ENCODE data around the gene TPH1.

Gene TPH1

GRCh38 chr11:18080451-18080850 is 34.4 kb upstream of the TPH1 start:
- Mint-ChIP-seq H3K27ac (no peak overlapping the region), H3K4me1 (no peaks in the 10 kb centered on the region), H3K4me3 (no peak overlapping the region), H3K27me3 (ENCODE audit: low read depth) (no peaks in the 10 kb centered on the region), H3K36me3 (ENCODE audit: low read depth) (peaks cover 44% of the 10 kb centered on the region), H3K9me3 (no peaks in the 10 kb centered on the region)
- TF ChIP-seq, protein P1, sequence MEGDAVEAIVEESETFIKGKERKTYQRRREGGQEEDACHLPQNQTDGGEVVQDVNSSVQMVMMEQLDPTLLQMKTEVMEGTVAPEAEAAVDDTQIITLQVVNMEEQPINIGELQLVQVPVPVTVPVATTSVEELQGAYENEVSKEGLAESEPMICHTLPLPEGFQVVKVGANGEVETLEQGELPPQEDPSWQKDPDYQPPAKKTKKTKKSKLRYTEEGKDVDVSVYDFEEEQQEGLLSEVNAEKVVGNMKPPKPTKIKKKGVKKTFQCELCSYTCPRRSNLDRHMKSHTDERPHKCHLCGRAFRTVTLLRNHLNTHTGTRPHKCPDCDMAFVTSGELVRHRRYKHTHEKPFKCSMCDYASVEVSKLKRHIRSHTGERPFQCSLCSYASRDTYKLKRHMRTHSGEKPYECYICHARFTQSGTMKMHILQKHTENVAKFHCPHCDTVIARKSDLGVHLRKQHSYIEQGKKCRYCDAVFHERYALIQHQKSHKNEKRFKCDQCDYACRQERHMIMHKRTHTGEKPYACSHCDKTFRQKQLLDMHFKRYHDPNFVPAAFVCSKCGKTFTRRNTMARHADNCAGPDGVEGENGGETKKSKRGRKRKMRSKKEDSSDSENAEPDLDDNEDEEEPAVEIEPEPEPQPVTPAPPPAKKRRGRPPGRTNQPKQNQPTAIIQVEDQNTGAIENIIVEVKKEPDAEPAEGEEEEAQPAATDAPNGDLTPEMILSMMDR (IDR thresholded peaks at IDR 0.05; ENCODE audit: unreplicated experiment in 3 of 3) = no peak

- TF ChIP-seq, protein P1 (IDR thresholded peaks at IDR 0.05; ENCODE audit: unreplicated experiment in 3 of 3) = no peak
- Mint-ChIP-seq H3K27ac (no peak overlapping the region), H3K4me3 (no peak overlapping the region), H3K9me3 (no peaks in the 10 kb centered on the region), H3K27me3 (ENCODE audit: low read depth) (no peaks in the 10 kb centered on the region), H3K4me1 (no peaks in the 10 kb centered on the region), H3K36me3 (ENCODE audit: low read depth) (peaks cover 42% of the 10 kb centered on the region)
Measured at GRCh38 chr11:18078909-18079308, 32.8 kb upstream of the TPH1 start.

- Mint-ChIP-seq H3K4me3 (no peak overlapping the region), H3K4me1 (no peaks in the 10 kb centered on the region), H3K36me3 (ENCODE audit: low read depth) (peaks cover 20% of the 10 kb centered on the region)
Measured at GRCh38 chr11:18075444-18075843, 29.4 kb upstream of the TPH1 start.

GRCh38 chr11:18071098-18071705 is 25.1 kb upstream of the TPH1 start:
- TF ChIP-seq, protein P1 (IDR thresholded peaks at IDR 0.05; ENCODE audit: unreplicated experiment in 3 of 3) = no peak
- no peaks in the 10 kb centered on the region for H3K9me3 Mint-ChIP-seq
- H3K36me3 Mint-ChIP-seq (ENCODE audit: low read depth) = peaks cover 3% of the 10 kb centered on the region
- H3K27me3 Mint-ChIP-seq (ENCODE audit: low read depth) = peaks cover 3% of the 10 kb centered on the region
- no peaks in the 10 kb centered on the region for H3K4me1 Mint-ChIP-seq
- no peak overlapping the region for H3K27ac Mint-ChIP-seq
- H3K4me3 Mint-ChIP-seq = no peak overlapping the region

More at GRCh38 chr11:18075444-18075843, 29.4 kb upstream of the TPH1 start:
- no peaks in the 10 kb centered on the region for H3K9me3 Mint-ChIP-seq
- no peaks in the 10 kb centered on the region for H3K27me3 Mint-ChIP-seq (ENCODE audit: low read depth)
- H3K27ac Mint-ChIP-seq = no peak overlapping the region
- TF ChIP-seq, protein P1 (IDR thresholded peaks at IDR 0.05; ENCODE audit: unreplicated experiment in 3 of 3) = no peak

GRCh38 chr11:18067372-18067771 is 21.3 kb upstream of the TPH1 start:
- Mint-ChIP-seq H3K27ac (no peak overlapping the region), H3K4me3 (no peak overlapping the region), H3K27me3 (ENCODE audit: low read depth) (peaks cover 3% of the 10 kb centered on the region), H3K36me3 (ENCODE audit: low read depth) (no peaks in the 10 kb centered on the region), H3K9me3 (no peaks in the 10 kb centered on the region), H3K4me1 (peaks cover 12% of the 10 kb centered on the region)
- TF ChIP-seq, protein P1 (IDR thresholded peaks at IDR 0.05; ENCODE audit: unreplicated experiment in 3 of 3) = no peak

GRCh38 chr11:18066626-18067025 is 20.6 kb upstream of the TPH1 start:
- Mint-ChIP-seq H3K4me3 (no peak overlapping the region), H3K9me3 (no peaks in the 10 kb centered on the region), H3K4me1 (peaks cover 12% of the 10 kb centered on the region), H3K36me3 (ENCODE audit: low read depth) (no peaks in the 10 kb centered on the region), H3K27ac (no peak overlapping the region), H3K27me3 (ENCODE audit: low read depth) (peaks cover 3% of the 10 kb centered on the region)
- TF ChIP-seq, protein P1 (IDR thresholded peaks at IDR 0.05; ENCODE audit: unreplicated experiment in 3 of 3) = no peak
